Right atrium auricular region (tissue), 2 donors: ENCODE measurements around the gene MLN. TPM values are rescaled to one million over a fixed set of nuclear protein-coding genes. Genes with fewer than 3 reads are reported as not detected.

Source experiments
- DNase-seq: peaks from one replicate; pipeline ENCODE4 v3.0.0-alpha.2; 2019; ENCODE audit warnings: low spot score
- H3K27ac ChIP-seq, 2 donors: fragments of 200-600 bp; sonication (generic); 1 replicate in 1 of 2; 2 replicates in 1 of 2; pipeline ENCODE4 v1.5.1; 2016 to 2019
- H3K27me3 ChIP-seq, 2 donors: fragments of 200-600 bp; sonication (generic); one replicate each; pipeline versions ENCODE4 v1.5.1 to v1.6.0; 2017 to 2019
- H3K36me3 ChIP-seq: fragments of 200-600 bp; sonication (generic); one replicate; pipeline ENCODE4 v1.5.1; 2016
- H3K4me1 ChIP-seq, 2 donors: fragments of 200-600 bp; sonication (generic); one replicate each; pipeline versions ENCODE4 v1.5.1 to v1.6.0; 2017 to 2019
- H3K4me3 ChIP-seq, 2 donors: fragments of 200-600 bp; sonication (generic); 1 replicate in 1 of 2; 2 replicates in 1 of 2; pipeline ENCODE4 v1.5.1; 2017 to 2019; ENCODE audit warnings: mild to moderate bottlenecking in 1 of 2, moderate library complexity in 1 of 2
- H3K9me3 ChIP-seq, 2 donors: fragments of 200-600 bp; sonication (generic); one replicate each; pipeline ENCODE4 v1.5.1; 2019
- CTCF ChIP-seq, 2 donors: fragments of 200-600 bp; sonication (generic); IDR thresholded peaks; one replicate each; pipeline ENCODE4 v1.5.1; 2019; ENCODE audit warnings: antibody characterized with exemption in 2 of 2
- total RNA-seq, 2 donors: library from RNA; depleted of rRNA; stranded (reverse); fragments of >200 nt; gene quantifications; one replicate each; pipeline ENCODE4 v1.1.0, GENCODE V29; 2016

Gene MLN
- total RNA-seq, 2 donors from 2014 or later, result not detected

- no peak overlapping the region for H3K4me3 ChIP-seq
- peaks cover 0 to 19% of the 10 kb centered on the region in 2 donors for H3K4me1 ChIP-seq
- no peaks in the 10 kb centered on the region for H3K36me3 ChIP-seq
- H3K27ac ChIP-seq, result no peak overlapping the region
- no peaks in the 10 kb centered on the region for H3K9me3 ChIP-seq
- no peak for DNase-seq
- no peak for TF ChIP-seq CTCF (IDR thresholded peaks at IDR 0.05)
- no peaks in the 10 kb centered on the region for H3K27me3 ChIP-seq
Measured at GRCh38 chr6:33755070-33755869, 48.5 kb downstream of the MLN start.

- Histone ChIP-seq H3K9me3 (no peaks in the 10 kb centered on the region), H3K27ac (no peak overlapping the region), H3K27me3 (no peaks in the 10 kb centered on the region), H3K36me3 (no peaks in the 10 kb centered on the region), H3K4me1 (peaks cover 0 to 19% of the 10 kb centered on the region in 2 donors), H3K4me3 (no peak overlapping the region)
- TF ChIP-seq CTCF (IDR thresholded peaks at IDR 0.05), result no peak
- no peak for DNase-seq
Measured at GRCh38 chr6:33754222-33754621, 49.6 kb downstream of the MLN start.

- H3K36me3 ChIP-seq, result no peaks in the 10 kb centered on the region
- H3K27ac ChIP-seq, result no peak overlapping the region
- H3K27me3 ChIP-seq, result no peaks in the 10 kb centered on the region
- TF ChIP-seq CTCF (IDR thresholded peaks at IDR 0.05), result no peak
- no peak overlapping the region for H3K4me3 ChIP-seq
- no peaks in the 10 kb centered on the region for H3K9me3 ChIP-seq
- DNase-seq, result no peak
- peaks cover 0 to 19% of the 10 kb centered on the region in 2 donors for H3K4me1 ChIP-seq
Measured at GRCh38 chr6:33752646-33753015, 51.2 kb downstream of the MLN start.

- H3K4me1 ChIP-seq, result peaks cover 0 to 22% of the 10 kb centered on the region in 2 donors
- DNase-seq, result no peak
- TF ChIP-seq CTCF (IDR thresholded peaks at IDR 0.05), result no peak
- H3K27ac ChIP-seq, result peak overlapping the region in 1 of 2 donors; percentile 35
- no peaks in the 10 kb centered on the region for H3K27me3 ChIP-seq
- H3K36me3 ChIP-seq, result no peaks in the 10 kb centered on the region
- no peak overlapping the region for H3K4me3 ChIP-seq
- no peaks in the 10 kb centered on the region for H3K9me3 ChIP-seq
Measured at GRCh38 chr6:33751771-33752645, 51.8 kb downstream of the MLN start.

- TF ChIP-seq CTCF (IDR thresholded peaks at IDR 0.05), result no peak
- Histone ChIP-seq H3K27me3 (no peaks in the 10 kb centered on the region), H3K4me1 (peaks cover 0 to 25% of the 10 kb centered on the region in 2 donors), H3K27ac (no peak overlapping the region), H3K36me3 (no peaks in the 10 kb centered on the region), H3K4me3 (no peak overlapping the region), H3K9me3 (no peaks in the 10 kb centered on the region)
- DNase-seq, result no peak
Measured at GRCh38 chr6:33750244-33750991, 53.4 kb downstream of the MLN start.
